NCI-H1092 (cell line): ENCODE results near the gene CES4A.

Experiments used
- DNase-seq: peaks from one replicate; lab custom pipeline; 2025; lab: John Stamatoyannopoulos, UW

CES4A gene

DNA sequence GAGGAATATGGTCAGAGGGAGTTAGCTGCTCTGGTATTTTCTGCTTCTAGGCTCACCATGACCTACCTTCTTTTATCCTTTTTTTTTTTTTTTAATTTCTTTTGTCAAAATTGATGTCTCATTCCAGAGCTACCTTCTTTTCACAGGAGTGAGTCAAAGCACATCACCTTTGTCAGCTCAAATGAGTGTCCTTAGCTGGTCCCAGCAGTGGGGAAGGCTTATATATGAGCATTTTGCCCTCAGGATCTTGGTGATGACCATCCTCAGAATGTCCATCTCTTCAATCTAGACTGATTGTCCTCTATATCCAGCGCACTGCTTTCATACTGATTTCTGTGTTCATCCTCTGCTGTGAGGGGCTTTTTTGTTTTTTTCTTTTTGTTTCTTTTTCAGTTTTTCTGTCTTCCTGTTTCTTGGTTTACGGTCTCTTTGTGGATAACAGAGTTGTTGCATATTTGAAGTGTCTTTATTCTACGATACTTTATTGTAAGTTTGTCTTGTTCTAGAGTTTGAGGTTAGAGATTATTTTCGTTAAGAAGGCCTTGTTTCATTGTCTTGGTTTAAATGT is 65.5 kb downstream of the CES4A start:
- no peak for DNase-seq

DNA sequence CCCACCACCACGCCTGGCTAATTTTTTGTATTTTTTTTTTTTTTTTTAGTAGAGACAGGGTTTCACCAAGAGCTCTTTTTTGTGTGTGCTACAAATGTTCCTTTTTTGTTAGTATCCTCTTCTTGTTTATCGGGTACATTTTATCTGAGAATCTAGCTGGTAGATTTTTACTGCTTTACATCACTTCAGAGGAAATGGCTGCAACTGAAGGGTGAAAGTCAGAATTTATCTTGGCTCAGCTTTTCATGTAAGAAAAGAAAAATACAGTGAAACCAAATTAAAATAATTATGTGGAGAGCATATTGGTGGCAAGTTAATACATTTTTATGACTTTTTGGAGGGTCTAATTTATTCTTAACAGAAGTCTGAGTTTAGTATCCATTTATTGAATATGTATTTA is 66.5 kb downstream of the CES4A start:
- no peak for DNase-seq

DNA sequence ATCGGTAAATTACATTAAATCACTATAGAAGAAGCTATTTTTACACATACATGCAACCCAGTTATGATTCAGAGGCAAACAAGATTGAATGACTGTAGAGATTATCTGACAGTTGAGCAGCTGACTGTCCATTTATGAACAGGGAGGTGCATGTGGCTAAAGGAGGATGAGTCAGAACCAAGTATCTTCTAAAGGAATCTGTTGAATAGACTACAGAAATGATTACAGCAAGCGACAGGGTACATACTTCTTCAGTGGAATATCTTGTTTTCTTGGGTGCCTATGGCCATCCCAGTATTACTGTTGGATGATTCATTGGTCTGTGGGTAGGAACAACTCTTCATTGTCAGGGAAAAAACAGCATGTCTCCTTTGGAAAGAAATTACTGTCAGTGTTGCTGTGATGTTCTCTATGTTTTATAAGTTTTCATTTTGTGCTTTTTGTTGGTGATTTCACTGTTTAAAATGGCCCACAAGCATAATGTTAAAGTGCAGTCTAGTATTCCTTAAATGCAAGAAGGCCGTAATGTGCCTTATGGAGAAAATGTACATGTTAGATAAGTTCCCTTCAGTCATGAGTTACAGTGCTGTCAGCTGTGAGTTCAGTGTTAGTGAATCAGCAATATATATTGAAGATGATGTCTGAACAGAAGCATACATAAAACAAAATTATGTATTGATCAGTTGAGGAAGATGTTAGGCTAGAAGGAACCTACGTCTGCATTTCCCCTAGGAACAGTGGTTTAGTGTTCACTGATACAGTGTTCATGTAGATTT is 67.5 kb downstream of the CES4A start:
- DNase-seq, result no peak
